Effector memory CD4-positive, alpha-beta T cell (primary cell): Measurements from ENCODE around the gene PI4KA.
"Not testable (repeated sequence)": the region's sequence is repeated elsewhere in the genome, so short reads cannot be mapped to it uniquely, and the experiment has no call there.

Experiments
- DNase-seq, 3 donors: peaks; one replicate each; pipeline ENCODE4 v3.0.0-alpha.2; 2020
- H3K27ac ChIP-seq: 2 replicates; pipeline ENCODE4 v1.7.0; 2013; ENCODE audit warnings: mild to moderate bottlenecking, low read length, moderate library complexity; ENCODE audit not compliant: insufficient read depth, poor library complexity, severe bottlenecking
- H3K27me3 ChIP-seq: replicated peaks from 2 replicates; pipeline ENCODE4 v1.7.0; 2013; ENCODE audit warnings: mild to moderate bottlenecking, low read length; ENCODE audit not compliant: insufficient read depth, control insufficient read depth, poor library complexity, severe bottlenecking
- H3K36me3 ChIP-seq: 2 replicates; pipeline ENCODE4 v1.7.0; 2013; ENCODE audit warnings: mild to moderate bottlenecking, low read length, moderate library complexity; ENCODE audit not compliant: control insufficient read depth, insufficient read depth
- H3K4me1 ChIP-seq: 2 replicates; pipeline ENCODE4 v1.7.0; 2013; ENCODE audit warnings: low read length, mild to moderate bottlenecking; ENCODE audit not compliant: control insufficient read depth, insufficient read depth, poor library complexity, severe bottlenecking
- H3K4me3 ChIP-seq: 2 replicates; pipeline ENCODE4 v1.7.0; 2013; ENCODE audit warnings: low read length, low read depth, mild to moderate bottlenecking; ENCODE audit not compliant: insufficient read depth, poor library complexity, severe bottlenecking
- H3K9me3 ChIP-seq: 2 replicates; pipeline ENCODE4 v1.7.0; 2013; ENCODE audit warnings: mild to moderate bottlenecking, low read length, moderate library complexity; ENCODE audit not compliant: control insufficient read depth

PI4KA gene

GRCh38 chr22:20728523-20729190 is 130.0 kb downstream of the PI4KA start:
- Histone ChIP-seq H3K36me3 (peaks cover 42% of the 10 kb centered on the region), H3K4me1 (no peaks in the 10 kb centered on the region), H3K9me3 (no peaks in the 10 kb centered on the region), H3K4me3 (no peak overlapping the region), H3K27me3 (no peaks in the 10 kb centered on the region), H3K27ac (no peak overlapping the region)
- DNase-seq = no peak

DNA sequence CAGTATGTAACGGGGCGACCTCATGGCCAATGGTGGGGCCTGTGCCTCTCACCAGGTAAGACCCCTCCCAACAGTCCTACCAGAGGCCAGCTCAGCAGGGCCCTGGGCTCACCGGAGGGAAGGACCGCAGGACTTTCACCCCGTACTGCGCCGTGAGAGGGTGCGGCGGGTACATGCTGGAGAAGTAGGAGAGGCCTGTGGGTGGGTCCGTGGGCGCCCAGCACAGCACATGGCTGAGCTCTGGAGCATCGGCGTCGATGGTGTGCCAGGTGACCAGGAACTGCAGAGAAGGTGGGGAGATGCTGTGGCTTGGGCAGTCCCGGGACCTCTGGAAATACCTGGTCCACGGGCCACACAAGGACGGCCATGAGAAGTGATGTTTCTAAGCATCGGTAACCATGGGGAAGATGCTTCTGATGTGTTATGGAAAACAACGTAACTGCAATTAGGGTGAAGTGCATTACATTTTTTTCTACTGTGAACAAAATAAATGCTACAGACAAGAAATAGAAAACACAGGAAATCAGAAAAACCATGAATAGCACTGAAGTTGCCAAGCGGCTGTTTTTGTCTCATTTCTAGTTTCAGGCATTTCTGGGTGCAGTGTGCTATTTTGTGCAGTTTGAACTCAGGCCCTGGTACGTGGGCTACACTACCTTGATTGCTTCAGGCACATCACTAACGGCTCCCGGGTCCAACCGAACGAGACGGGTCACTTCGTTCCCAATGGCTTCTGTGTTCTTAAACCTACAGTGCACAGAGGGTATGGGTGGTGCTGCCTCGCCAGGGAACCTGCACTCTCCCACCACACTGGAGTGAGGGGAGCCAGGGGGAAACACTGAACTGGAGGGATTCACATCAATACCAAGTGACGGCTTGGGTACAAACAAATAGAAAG is 131.2 kb downstream of the PI4KA start:
- no peaks in the 10 kb centered on the region for H3K27me3 ChIP-seq
- no peaks in the 10 kb centered on the region for H3K9me3 ChIP-seq
- DNase-seq = no peak
- H3K4me1 ChIP-seq = no peaks in the 10 kb centered on the region
- no peak overlapping the region for H3K4me3 ChIP-seq
- peaks cover 42% of the 10 kb centered on the region for H3K36me3 ChIP-seq
- no peak overlapping the region for H3K27ac ChIP-seq

- peaks cover 48% of the 10 kb centered on the region for H3K36me3 ChIP-seq
Observed at GRCh38 chr22:20725987-20726558, 132.5 kb downstream of the PI4KA start.

DNA sequence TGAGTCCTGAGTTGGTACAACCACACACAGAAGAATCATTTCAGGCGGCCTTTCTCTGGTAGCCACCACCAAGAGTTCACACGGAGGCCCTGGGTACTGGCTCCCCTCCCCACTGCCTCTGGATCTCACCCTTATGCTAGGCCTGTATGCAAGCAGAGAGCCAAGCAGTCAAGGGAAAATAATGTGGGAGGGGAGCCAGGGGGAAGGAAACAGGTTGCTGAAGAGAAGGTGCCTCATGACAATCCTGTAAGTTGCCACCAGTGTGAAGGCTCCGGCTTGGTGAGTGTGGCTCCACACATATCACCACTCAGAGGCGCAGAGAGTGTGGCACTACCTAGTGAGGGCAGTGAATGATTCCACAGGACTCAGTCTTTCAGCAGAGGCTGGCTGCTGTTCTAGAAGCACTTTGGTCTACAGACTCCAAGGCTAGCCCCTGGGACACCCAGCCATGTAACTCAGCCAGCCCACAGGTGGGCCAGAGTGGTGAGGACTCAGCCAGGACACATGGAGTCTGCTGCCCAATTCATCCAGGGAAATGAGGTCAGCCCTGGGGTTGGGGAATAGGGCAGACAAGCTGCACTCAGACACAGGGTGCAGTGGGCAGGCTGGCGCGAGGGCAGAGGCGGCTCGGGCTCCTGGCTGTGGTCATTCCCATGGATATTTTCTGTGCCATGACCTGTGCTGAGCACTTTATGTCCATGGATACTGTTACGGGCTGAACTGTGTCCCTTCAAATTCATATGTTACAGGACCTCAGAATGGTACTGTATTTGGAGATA is 133.7 kb downstream of the PI4KA start:
- H3K27ac ChIP-seq = no peak overlapping the region
- DNase-seq = no peak
- H3K27me3 ChIP-seq = no peaks in the 10 kb centered on the region
- H3K36me3 ChIP-seq = peaks cover 49% of the 10 kb centered on the region
- H3K9me3 ChIP-seq = no peaks in the 10 kb centered on the region
- H3K4me3 ChIP-seq = no peak overlapping the region
- no peaks in the 10 kb centered on the region for H3K4me1 ChIP-seq

More at GRCh38 chr22:20725987-20726558, 132.5 kb downstream of the PI4KA start:
- Histone ChIP-seq H3K4me1 (no peaks in the 10 kb centered on the region), H3K27me3 (no peaks in the 10 kb centered on the region), H3K9me3 (no peaks in the 10 kb centered on the region), H3K4me3 (no peak overlapping the region), H3K27ac (no peak overlapping the region)
- DNase-seq = no peak

- H3K9me3 ChIP-seq = no peaks in the 10 kb centered on the region
- H3K27ac ChIP-seq = no peak overlapping the region
- H3K27me3 ChIP-seq = no peaks in the 10 kb centered on the region
- H3K4me1 ChIP-seq = no peaks in the 10 kb centered on the region
- no peak overlapping the region for H3K4me3 ChIP-seq
- H3K36me3 ChIP-seq = peaks cover 25% of the 10 kb centered on the region
- no peak for DNase-seq
Observed at GRCh38 chr22:20721409-20722218, 137.0 kb downstream of the PI4KA start.

DNA sequence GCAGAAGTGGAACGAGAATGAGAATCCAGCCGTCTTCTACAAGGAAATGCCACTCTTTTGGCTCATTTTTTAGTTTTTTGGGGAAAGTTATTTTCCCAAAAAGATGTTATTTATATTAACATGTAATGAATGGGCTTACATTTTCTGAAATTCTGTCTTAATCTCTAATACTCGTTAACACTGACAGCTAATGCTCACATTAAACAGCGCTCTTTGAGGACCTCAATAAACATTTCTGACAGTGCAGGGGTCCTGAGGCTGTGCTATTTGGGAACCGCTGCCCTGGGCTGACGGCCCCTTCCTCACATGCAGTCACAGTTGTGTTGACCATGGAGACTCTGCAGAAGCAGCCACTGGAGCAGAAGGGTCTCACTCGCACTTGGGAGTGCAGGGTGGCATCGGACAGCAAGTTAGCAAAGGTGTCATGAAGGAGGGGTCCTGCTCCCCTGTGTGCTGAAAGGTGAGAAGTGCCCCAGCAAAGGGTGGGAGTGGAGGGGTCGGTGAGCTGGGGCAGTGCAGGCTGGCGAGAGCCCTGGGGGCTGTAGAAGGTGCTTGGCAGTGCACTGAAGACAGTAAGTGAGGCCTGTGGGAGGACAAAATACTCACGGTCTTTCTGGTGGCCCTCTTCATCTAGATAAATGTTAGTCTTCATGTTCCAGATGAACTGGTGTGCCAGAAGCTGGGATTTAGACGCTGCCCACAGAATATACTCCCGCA is 137.8 kb downstream of the PI4KA start:
- no peak overlapping the region for H3K27ac ChIP-seq
- H3K9me3 ChIP-seq = no peaks in the 10 kb centered on the region
- H3K27me3 ChIP-seq = no peaks in the 10 kb centered on the region
- DNase-seq = no peak
- peaks cover 17% of the 10 kb centered on the region for H3K36me3 ChIP-seq
- H3K4me3 ChIP-seq = no peak overlapping the region
- no peaks in the 10 kb centered on the region for H3K4me1 ChIP-seq

DNA sequence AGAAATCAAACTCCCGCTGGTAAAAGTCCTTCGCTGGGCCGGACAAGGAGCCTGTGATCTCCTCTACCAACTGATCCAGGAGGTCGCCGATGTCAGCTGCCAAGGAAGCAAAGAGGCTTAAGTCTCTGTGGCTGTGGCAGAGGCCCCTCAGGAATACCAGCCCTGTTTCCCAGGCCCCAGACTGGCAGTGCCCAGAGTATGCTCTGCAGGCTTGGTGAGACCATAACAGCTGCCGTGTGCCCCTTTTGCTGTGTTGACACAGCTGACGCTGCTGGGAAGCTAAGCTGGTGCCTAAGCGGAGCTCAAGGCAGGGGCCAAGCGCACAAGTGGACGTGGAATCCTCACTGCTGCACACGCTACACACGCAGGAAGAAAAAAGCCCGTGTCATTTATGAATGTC is 139.9 kb downstream of the PI4KA start:
- not testable (repeated sequence) for H3K27me3 ChIP-seq, H3K4me1 ChIP-seq, DNase-seq, H3K4me3 ChIP-seq, H3K9me3 ChIP-seq, H3K27ac ChIP-seq
- H3K36me3 ChIP-seq = peaks cover 13% of the 10 kb centered on the region

DNA sequence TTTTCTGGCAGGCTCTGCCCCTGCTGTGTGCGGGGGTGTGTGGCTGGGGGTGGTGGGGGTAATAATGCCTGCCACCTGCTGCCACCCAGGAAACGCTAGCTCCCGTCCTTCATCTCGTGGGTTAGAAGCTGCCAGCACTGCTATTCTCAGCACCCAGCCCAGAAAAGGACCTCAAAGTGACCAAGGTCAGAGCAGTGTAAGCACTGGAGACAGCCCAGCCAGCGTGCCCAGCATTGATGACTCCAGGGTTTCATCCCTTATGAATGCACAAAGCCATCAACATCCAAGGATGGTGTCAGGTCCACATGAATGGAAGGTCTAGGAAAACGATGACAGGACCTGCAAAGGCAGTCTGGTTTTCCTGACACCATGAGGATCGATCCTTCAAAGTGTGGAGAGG is 140.6 kb downstream of the PI4KA start:
- H3K4me1 ChIP-seq, H3K27ac ChIP-seq, H3K27me3 ChIP-seq, DNase-seq, H3K4me3 ChIP-seq, H3K9me3 ChIP-seq: not testable (repeated sequence)
- H3K36me3 ChIP-seq = peaks cover 13% of the 10 kb centered on the region
